GM11168 (cell line): ENCODE results near the gene EFCAB11.
"Not testable (repeated sequence)": the region's sequence is repeated elsewhere in the genome, so short reads cannot be mapped to it uniquely, and the experiment has no call there.

Source experiments
- in situ Hi-C: fragments of 300-500 bp; cut with MboI; formaldehyde crosslinking; loops from one replicate; pipeline ENCODE4 v1.12.0; 2022; ENCODE audit warnings: low sequenced_read_pairs; ENCODE audit not compliant: unreplicated experiment

Gene EFCAB11

GRCh38 chr14:89918721-89919120 lies 35.8 kb downstream of the EFCAB11 start:
- in situ Hi-C loops, result loop anchor here (10.0 to 25.0 kb wide), 4 partner anchors 304 to 734 kb away; partner anchors contain the start of gene FOXN3

- in situ Hi-C loops, result loop anchor here (10.0 to 25.0 kb wide), 4 partner anchors 300 to 730 kb away; partner anchors contain the start of gene FOXN3
Observed at GRCh38 chr14:89915114-89915878, 39.2 kb downstream of the EFCAB11 start.

GRCh38 chr14:89912667-89913211 lies 41.8 kb downstream of the EFCAB11 start:
- in situ Hi-C loops, result loop anchor here (5.0 to 25.0 kb wide), 5 partner anchors 298 to 865 kb away; partner anchors contain the start of gene FOXN3

- in situ Hi-C loops, result loop anchor here (5.0 to 25.0 kb wide), 5 partner anchors 297 to 865 kb away; partner anchors contain the start of gene FOXN3
Observed at GRCh38 chr14:89912221-89912620, 42.3 kb downstream of the EFCAB11 start.

- in situ Hi-C loops, result loop anchor here (5.0 to 25.0 kb wide), 5 partner anchors 296 to 864 kb away; partner anchors contain the start of gene FOXN3
Observed at GRCh38 chr14:89911010-89911919, 43.3 kb downstream of the EFCAB11 start.

- in situ Hi-C loops, result loop anchor here (5.0 to 25.0 kb wide), 5 partner anchors 296 to 863 kb away; partner anchors contain the start of gene FOXN3
Observed at GRCh38 chr14:89910691-89911009, 43.9 kb downstream of the EFCAB11 start.

GRCh38 chr14:89909586-89909985 lies 44.9 kb downstream of the EFCAB11 start:
- in situ Hi-C loops, result loop anchor here (25.0 kb wide), 2 partner anchors 497 to 572 kb away; partner anchors contain the start of gene FOXN3

- in situ Hi-C loops, result loop anchor here (25.0 kb wide), 2 partner anchors 497 to 572 kb away; partner anchors contain the start of gene FOXN3
Observed at GRCh38 chr14:89908712-89909450, 45.6 kb downstream of the EFCAB11 start.

GRCh38 chr14:89907655-89908054 lies 46.9 kb downstream of the EFCAB11 start:
- in situ Hi-C loops, result loop anchor here (25.0 kb wide), 2 partner anchors 495 to 570 kb away; partner anchors contain the start of gene FOXN3

- in situ Hi-C loops, result loop anchor here (25.0 kb wide), 2 partner anchors 494 to 569 kb away; partner anchors contain the start of gene FOXN3
Observed at GRCh38 chr14:89906000-89906399, 48.5 kb downstream of the EFCAB11 start.

- in situ Hi-C loops, result loop anchor here (25.0 kb wide), 2 partner anchors 491 to 566 kb away; partner anchors contain the start of gene FOXN3
Observed at GRCh38 chr14:89903340-89903952, 51.1 kb downstream of the EFCAB11 start.

- in situ Hi-C loops, result loop anchor here (25.0 kb wide), 2 partner anchors 491 to 566 kb away; partner anchors contain the start of gene FOXN3
Observed at GRCh38 chr14:89902881-89903280, 51.6 kb downstream of the EFCAB11 start.

- in situ Hi-C loops, result loop anchor here (25.0 kb wide), 2 partner anchors 489 to 564 kb away; partner anchors contain the start of gene FOXN3
Observed at GRCh38 chr14:89900802-89901201, 53.7 kb downstream of the EFCAB11 start.

- in situ Hi-C loops, result loop anchor here (25.0 kb wide), 2 partner anchors 488 to 563 kb away; partner anchors contain the start of gene FOXN3
Observed at GRCh38 chr14:89899917-89900663, 54.4 kb downstream of the EFCAB11 start.

- in situ Hi-C loops, result no loop called here
Observed at GRCh38 chr14:89899291-89899690, 55.2 kb downstream of the EFCAB11 start.

- in situ Hi-C loops, result not testable (repeated sequence)
Observed at GRCh38 chr14:89893388-89893787, 61.1 kb downstream of the EFCAB11 start.

- in situ Hi-C loops, result no loop called here
Observed at GRCh38 chr14:89892953-89893352, 61.6 kb downstream of the EFCAB11 start.

GRCh38 chr14:89891721-89892120 lies 62.8 kb downstream of the EFCAB11 start:
- in situ Hi-C loops, result not testable (repeated sequence)
